A673 (cell line): ENCODE results near the gene FOXO1.

Source experiments
- CTCF ChIP-seq: fragments of 300-800, 200-600 bp; sonication (generic); conservative IDR thresholded peaks from 2 replicates; pipeline ENCODE4 v1.5.1; 2017; ENCODE audit warnings: low read depth, mild to moderate bottlenecking, antibody characterized with exemption, low read length, moderate library complexity, mixed read lengths
- EZH2 ChIP-seq: fragments of 200-600 bp; sonication (generic); IDR thresholded peaks from 2 replicates; pipeline ENCODE4 v1.6.1; 2017; ENCODE audit warnings: borderline replicate concordance, low read depth, mild to moderate bottlenecking, mixed read lengths, antibody characterized with exemption, low read length; ENCODE audit not compliant: poor library complexity, severe bottlenecking

- TF ChIP-seq EZH2 (no peak), CTCF (no peak)
Observed at GRCh38 chr13:40530961-40531360, 135.5 kb downstream of the FOXO1 start.
